HPDE6-E6E7 (cell line): ENCODE measurements around the gene NOSTRIN.
A peak's percentile ranks its signal among the peaks of the same experiment; 100 is the strongest.
"Not testable (repeated sequence)": the region's sequence is repeated elsewhere in the genome, so short reads cannot be mapped to it uniquely, and the experiment has no call there.

Experiments used
- DNase-seq: peaks from one replicate; pipeline ENCODE4 v3.0.0; 2011; ENCODE audit warnings: missing footprints; ENCODE audit errors: extremely low spot score

NOSTRIN gene

GRCh38 chr2:168882163-168882562 lies 79.7 kb downstream of the NOSTRIN start:
- DNase-seq = not testable (repeated sequence)

- DNase-seq = no peak
These were observed 82.5 kb downstream of the NOSTRIN start for GRCh38 chr2:168884975-168885374.

GRCh38 chr2:168889635-168890005 lies 87.2 kb downstream of the NOSTRIN start:
- DNase-seq = no peak

- DNase-seq = peak; percentile 97
These were observed 87.8 kb downstream of the NOSTRIN start, which contains the start of gene SPC25 for GRCh38 chr2:168890006-168890782. SPC25 (minus strand) TSS chr2:168890430; CDS start chr2:168889519, 911 bp downstream.

- no peak for DNase-seq
These were observed 89.9 kb downstream of the NOSTRIN start for GRCh38 chr2:168892327-168892726.

- DNase-seq = no peak
These were observed 91.7 kb downstream of the NOSTRIN start for GRCh38 chr2:168894101-168894500.

- DNase-seq = no peak
These were observed 92.3 kb downstream of the NOSTRIN start for GRCh38 chr2:168894720-168895119.

DNA sequence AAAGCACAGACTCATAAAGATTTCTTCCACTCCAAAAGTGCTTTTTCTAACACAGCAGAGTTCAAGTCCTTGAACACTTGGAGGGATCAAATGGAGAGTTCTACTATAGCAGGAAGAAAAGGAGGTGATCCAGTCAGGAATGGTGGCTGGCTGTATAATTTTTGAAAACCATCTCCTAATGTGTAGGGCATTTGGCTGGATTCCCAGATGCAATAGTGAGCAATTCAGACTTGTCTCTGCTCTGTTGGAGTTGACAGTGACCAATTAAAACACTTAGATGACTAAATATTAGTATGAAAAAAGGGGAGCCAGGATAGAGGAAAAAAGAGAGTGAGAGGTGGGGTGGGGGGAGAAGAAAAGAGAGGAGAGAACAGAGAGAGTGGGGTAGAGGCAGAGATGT lies 93.3 kb downstream of the NOSTRIN start:
- DNase-seq = no peak

- DNase-seq = no peak
These were observed 94.3 kb downstream of the NOSTRIN start for GRCh38 chr2:168896783-168897182.

DNA sequence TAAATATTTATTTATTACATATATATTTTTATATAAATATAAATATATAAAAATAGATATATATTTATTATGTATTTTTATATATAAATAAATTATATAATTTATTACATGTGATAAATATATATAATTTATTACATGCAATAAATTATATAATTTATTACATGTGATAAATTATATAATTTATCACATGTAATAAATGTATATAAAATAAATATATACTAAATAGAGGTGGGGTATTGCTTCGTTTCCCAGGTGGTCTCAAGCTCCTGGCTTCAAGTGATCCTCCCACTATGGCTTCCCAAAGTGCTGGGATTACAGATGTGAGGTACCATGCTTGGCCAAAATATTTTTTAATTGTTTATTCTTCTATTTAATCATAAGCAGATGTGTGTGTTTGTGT lies 95.0 kb downstream of the NOSTRIN start:
- no peak for DNase-seq

GRCh38 chr2:168901003-168901402 lies 98.6 kb downstream of the NOSTRIN start, which contains the start of gene G6PC2:
G6PC2 (plus strand) TSS chr2:168901291; CDS start chr2:168901332, 41 bp downstream.
- no peak for DNase-seq

GRCh38 chr2:168903888-168904287 lies 101.5 kb downstream of the NOSTRIN start:
- DNase-seq = no peak

GRCh38 chr2:168904358-168904757 lies 101.9 kb downstream of the NOSTRIN start:
- no peak for DNase-seq

DNA sequence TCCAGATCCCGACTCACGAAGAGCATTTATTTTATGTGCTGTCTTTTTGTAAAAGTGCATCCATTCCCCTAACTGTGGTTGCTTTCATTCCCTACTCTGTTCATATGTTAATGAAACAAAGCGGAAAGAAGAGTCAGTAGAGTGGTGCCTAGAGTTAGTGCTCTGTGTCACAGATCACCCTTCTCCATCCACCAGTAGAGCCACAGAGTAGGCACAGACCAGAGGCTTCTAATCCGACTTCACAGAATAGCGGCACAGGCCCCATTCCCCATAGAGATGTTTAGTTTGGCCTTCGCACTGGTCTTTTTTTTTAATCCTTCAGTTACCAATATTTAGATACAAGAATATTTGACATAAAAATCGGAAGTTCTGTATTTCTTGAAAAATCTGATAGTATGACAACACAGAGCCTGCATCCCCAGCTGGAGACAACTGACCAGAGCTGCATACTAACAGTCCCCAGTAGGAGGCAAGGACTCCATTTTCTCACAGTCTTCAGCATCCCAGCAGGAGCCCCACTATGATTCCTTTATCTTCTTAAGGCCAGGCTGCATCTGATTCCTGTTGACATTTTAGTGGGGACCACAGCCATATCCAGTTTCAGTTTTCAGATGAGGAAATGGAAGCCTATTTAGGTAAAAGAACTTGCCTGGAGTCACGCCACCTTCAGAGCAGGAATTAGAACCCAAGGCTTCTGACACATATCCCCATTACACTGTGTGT lies 105.7 kb downstream of the NOSTRIN start:
- DNase-seq = no peak

DNA sequence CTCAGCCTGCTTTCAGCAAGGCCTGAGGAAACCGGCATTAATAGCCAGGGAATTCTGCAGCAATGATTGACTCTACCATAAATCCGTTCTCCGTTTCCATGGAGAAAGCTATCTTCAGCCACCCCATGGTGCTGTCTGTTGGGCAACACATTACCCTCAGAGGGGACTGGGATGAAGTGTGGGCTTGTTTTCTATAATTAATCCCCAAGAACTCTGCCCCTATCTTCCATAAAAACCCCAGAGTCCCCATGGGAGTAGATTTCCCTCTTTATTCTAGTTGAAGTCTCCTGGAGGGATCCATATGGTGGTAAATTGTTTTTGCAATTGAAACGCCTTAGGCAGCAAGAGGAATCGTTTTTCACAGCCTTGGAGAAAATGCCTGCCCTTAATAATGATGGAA lies 107.9 kb downstream of the NOSTRIN start:
- no peak for DNase-seq

GRCh38 chr2:168912466-168912865 lies 110.0 kb downstream of the NOSTRIN start:
- no peak for DNase-seq

DNA sequence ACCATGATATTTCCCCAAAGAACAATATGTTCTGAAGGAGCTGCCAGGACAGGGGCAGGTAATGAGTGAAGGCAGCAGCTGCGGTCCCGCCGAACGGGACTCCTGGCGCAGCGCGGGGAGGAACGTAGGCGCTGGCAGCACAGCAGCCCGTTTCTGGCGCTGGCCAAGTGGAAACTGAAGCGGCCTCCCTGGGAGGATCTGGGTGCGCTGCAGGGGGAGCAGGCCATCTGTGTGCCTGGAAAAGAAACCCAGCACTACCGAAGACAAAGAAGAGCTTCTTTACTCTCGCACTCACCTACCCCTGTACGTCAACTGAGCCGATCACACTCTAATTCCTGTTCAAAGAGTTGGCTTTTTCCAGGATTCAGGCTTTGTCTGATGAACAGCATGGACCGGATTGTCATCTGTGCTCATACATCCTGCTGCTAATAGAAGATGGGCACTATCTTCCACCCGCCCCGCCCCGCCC lies 110.5 kb downstream of the NOSTRIN start:
- DNase-seq = no peak

GRCh38 chr2:168913495-168913894 lies 111.1 kb downstream of the NOSTRIN start:
- DNase-seq = no peak
